ENCODE data around the gene SNAP29.

DNA sequence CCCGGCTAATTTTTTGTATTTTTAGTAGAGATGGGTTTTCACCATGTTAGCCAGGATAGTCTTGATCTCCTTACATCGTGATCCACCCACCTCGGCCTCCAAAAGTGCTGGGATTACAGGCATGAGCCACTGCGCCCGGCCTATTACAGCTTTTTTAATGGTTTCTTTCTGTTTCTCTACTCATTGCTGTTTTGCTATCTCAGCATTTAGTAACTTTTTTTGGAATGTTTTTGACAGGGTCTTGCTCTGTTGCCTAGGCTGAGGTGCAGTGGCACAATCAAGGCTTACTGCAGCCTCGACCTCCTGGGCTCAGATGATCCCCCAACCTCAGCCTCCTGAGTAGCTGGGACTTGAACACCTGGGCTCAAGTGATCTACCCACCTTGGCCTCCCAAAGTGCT is 53.7 kb downstream of the SNAP29 start:
- TF ChIP-seq EZH2 (IDR thresholded peaks at IDR 0.05; ENCODE audit: low read length, unreplicated experiment) = no peak
- TF ChIP-seq CTCF (conservative IDR thresholded peaks at IDR 0.05; ENCODE audit: low read depth, low read length) = no peak
- TF ChIP-seq EZH2phosphoT487 (IDR thresholded peaks at IDR 0.05; ENCODE audit: borderline replicate concordance, low read length) = no peak

Data from PC-3 (cell line).